Measurements from ENCODE around the gene MDK. TPM values are rescaled to one million over a fixed set of nuclear protein-coding genes. Genes with fewer than 3 reads are reported as not detected.
A peak's percentile ranks its signal among the peaks of the same experiment; 100 is the strongest.

The MDK gene
- polyA plus RNA-seq, 1 donor = 141 TPM

DNA sequence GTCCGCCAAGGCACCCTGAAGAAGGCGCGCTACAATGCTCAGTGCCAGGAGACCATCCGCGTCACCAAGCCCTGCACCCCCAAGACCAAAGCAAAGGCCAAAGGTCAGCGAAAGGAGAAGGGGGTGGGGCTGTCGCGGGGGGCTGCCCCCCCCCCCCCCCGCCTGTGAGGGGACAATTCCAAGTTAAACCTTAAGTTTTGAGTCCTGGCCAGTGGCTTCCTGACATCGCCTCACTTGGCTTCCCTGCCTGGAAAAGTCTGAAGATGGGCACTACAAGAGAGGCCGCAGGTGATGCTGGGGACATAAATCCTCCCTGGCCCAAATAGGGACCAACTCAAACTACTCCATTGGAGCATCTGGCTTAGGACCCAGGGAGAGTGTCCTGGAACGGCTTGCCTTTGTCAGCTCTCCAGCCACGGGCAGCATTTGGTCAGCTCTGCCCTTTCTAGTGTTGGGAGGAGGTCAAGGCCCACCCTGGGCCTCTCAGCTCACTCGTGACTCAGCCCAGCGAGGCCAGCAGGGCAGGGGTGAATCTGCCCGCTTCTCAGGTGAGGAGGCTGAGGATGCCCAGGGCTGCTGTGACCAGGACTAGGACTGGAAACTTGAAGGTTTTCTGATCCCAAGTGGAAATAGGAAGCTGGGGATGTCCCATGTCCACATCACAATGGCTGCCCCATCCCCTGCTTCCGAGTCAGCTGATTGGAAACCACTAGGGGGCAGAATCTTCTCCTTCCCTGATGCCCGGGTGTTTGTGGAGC is 1.4 kb downstream of the MDK start:
- DNase-seq (ENCODE audit: low read depth) = no peak

DNA sequence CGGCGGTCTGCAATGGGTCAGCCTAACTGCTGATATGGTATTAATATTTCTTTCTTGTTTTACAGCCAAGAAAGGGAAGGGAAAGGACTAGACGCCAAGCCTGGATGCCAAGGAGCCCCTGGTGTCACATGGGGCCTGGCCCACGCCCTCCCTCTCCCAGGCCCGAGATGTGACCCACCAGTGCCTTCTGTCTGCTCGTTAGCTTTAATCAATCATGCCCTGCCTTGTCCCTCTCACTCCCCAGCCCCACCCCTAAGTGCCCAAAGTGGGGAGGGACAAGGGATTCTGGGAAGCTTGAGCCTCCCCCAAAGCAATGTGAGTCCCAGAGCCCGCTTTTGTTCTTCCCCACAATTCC is 1.9 kb downstream of the MDK start:
- no peak for DNase-seq (ENCODE audit: low read depth)

DNA sequence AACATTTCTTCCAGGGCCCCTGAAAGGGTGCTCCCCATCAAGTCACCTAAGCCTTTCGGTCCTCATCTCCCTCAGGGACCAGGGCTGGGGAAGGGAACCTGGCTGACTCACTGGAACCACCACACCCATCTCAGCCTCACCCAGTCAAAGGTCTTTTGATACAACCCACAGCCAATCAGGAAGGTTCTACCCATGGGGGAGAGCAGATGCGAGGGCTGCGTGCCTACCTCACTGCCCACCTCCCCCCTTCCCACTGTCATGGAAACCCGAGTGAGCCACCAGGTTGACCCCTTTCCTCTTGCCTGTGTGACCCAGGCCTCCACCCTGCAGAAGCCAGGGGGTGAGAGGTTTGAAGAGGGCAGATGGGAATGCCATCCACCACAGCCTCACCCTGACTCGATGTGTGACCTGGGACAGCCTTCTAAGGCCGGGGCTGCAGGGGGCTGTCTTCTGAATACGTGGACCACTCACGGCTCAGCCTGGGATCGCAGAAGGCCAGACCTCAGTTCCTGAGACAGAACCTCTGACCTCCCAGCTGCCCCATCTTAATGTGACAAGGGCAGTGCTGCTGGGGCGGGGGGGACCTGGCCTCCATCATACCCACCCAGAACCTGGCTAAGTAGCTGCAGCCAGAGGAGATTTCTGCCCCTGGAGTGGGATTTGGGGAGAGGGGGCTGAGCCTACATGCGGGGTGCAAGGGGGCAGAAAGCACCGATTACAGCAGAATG is 2.7 kb downstream of the MDK start:
- no peak for DNase-seq (ENCODE audit: low read depth)

DNA sequence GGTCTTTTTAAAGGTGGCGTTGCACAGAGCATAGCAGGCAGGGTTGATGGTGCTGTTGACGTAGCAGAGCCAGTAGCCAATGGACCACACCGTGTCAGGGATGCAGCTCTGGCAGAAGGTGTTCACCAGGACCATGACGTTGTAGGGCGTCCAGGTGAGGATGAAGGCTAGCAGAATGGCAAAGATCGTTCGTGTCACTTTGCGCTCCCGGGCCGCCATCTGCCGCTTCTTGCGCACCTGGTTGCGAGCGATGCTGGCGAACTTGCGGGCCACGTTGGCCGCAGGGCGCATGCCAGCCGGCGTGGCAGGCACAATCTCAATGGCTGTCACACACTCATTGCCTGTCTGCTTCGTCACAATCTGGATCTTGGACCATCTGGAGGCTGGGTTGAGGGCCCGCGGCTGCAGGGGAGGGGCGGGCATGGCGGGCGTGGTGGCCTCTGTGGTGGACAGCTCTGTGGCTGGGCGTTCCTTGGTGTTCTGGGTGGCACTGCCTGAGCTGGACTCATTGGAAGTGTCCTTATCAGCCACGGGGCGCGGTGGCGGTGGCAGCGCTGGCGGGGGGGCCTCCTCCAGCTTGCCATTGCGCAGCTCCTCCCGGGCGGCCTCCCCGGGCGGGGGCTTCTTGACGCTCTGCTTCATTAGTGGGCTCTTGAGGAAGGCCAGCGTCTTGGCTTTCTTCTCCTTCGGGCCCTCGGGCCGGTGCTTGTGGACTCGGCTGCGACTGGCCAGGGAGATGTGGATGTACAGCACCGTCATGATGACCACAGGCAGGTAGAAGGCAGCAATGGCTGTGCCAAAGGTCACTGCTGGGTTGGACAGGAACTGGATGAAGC is 3.9 kb downstream of the MDK start:
- no peak for DNase-seq (ENCODE audit: low read depth)

DNA sequence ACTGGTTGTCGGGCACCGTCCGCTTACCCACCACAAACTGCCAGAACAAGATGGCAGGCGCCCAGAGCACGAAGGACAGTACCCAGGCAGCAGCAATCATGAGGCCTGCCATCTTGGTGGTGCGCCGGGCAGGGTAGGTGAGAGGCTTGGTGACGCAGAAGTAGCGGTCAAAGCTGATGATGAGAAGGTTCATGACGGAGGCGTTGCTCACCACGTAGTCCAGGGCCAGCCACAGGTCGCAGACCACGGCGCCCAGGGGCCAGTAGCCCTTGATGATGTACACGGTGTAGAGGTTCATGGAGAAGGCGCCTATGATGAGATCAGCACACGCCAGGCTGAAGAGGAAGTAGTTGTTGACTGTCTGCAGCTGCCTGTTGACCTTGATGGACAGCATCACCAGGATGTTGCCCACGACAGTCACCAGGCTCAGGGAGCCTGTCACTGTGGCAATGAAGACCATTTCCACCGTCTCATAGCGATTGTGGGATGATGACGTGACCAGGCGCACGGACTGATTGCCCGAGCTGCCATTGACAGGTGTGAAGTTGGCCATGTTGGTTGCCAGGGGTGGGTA is 4.6 kb downstream of the MDK start:
- no peak for DNase-seq (ENCODE audit: low read depth)

DNA sequence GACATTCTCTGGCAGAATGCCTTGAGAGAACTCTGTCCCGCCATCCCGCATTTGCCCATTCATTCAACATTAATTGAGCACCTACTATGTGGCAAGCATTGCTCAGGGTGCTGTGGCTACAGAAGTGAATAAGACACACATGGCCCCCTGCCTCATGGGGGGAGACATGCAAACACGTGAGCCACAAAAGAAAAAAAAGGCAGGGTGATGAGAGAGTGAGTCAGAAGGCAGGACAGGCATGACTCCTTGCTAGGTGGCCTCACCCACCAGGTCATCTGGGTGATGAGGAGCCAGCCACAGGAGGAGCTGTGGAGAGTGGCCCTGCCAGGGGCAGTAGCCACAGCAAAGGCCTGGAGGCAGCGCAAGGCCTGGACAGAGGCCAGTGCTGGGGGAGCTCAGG is 5.2 kb downstream of the MDK start:
- no peak for DNase-seq (ENCODE audit: low read depth)

DNA sequence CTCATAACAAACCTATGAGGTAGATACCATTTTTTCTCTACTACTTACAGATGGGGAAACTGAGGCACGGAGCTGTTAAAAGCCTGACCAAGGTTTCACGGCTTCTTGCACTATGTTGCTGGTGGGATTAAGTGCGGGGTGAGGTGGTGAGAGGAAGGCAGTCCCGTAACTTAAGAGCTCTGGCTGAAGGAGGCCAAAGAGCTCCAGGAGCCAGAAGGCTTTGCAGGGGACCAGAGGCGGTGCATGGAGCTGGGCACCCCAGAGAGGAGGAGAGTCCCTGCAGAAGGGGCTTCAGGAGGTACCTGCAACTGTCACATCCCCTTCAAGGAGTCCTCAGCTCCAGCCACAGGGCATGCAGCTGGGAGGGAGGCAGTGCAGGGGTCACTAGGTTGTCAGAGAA is 6.0 kb downstream of the MDK start:
- DNase-seq (ENCODE audit: low read depth) = no peak

DNA sequence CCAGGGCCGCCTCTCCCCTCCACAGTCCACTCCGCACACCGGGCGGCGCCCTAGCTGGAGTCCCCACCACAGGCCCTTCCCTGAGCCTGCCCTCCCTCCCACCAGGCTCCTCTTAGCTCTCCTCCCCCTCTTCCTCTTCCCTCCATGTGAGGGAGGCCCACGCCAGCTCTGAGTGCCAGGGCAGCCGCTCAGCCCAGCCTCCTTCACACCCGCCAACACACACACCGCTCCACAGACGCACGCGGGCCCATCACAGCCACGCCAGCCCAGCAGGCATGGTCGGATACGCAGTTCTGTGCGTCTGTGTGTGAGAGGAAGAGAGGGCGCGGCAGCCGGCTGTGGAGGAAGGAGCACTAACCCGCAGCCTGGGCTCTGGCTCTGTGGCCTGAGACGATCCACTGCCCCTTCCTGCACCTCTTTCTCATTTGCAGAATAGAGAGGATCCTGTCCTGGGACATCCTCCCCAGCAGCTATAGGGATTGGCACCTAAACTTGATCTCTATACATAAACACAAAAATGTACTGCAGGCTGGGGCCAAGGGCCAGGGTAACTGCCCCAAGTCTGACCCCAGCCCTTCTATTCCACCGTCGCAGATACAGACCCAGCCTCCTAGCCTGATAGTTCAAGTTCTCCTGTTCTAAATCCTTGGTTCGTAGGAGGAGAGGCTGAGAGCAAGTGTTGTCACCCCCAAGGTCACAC is 6.6 kb downstream of the MDK start:
- DNase-seq (ENCODE audit: low read depth) = no peak

DNA sequence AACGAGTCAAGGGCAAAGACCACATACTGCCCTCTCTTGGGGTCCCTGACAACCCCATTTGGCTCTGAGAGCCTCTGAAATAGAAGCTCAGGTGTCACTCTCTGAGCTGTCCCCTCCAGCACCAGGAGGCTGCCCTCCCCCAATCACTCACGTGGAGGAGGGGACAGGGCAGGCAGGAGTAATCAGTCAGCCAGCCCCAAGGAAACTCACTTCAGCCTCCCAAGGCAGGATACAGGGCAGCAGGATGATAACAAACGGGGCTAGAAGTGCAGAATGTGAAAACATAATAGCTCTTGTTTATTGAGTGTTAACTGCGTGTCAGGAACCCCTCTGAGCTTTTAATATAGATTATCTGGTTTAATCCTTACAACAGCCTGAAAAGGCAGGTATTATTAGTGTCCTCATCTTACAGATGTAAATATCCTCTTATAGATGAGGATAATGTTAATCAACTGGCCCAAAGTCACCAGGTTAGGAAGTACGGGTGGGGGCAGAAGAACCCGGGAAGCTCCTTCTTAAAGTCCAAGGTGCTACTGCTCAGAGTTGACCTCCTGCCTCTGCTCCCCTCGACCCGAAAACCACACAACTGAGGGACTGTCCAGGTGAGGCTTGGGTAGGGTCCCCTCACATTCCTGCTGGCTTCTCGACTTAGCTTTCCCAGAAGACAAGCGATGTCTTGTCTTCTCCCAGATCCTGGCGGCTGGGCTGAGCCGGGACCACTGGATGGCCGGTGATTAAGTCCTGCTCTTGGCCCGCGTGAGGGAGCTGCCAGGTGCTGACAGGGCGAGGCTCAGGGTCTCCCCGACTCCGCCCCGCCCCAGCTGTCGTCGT is 7.4 kb downstream of the MDK start:
- no peak for DNase-seq (ENCODE audit: low read depth)

DNA sequence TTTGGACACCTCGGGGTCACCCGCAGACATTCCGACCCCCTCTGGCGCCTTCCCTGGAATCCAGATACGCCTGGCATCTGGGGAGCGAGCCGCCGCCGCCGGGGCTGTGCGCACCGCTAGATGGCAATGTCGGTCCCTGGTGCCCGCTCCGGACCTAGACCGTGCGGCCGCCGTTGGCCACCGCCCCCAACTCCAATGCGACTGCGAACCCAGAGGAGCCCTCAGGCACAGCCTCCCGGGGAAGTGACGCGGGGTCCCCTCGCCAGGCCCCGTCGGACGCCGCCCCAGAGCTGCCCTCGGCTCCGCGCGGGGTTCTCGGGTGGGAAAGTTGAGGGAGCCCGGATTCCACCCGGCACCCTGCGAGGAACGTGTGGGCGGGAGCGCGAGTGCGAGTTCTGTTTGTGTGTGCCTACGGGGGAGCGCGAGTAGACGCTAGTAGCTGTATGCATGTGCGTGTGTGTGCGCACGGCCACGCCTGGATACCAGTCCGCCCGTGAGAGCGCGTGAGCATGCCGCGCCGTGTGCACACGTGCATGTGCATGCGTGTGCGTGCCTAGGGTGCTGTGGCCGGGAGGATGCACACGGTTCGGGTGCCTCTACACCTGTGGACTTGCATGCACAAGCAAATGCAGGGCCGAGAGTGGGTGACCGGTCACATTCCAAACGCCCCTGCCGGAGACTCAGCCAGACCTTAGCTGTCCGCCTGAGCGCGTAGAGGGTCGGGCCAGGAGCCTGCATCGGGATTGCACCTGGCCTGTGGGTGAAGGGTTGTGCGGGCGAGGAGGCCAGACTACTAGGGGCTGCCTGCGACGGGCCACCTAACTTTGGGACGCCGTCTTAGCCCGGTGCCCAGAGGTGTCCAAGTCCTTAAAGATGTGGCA is 8.2 kb downstream of the MDK start:
- DNase-seq (ENCODE audit: low read depth) = no peak

DNA sequence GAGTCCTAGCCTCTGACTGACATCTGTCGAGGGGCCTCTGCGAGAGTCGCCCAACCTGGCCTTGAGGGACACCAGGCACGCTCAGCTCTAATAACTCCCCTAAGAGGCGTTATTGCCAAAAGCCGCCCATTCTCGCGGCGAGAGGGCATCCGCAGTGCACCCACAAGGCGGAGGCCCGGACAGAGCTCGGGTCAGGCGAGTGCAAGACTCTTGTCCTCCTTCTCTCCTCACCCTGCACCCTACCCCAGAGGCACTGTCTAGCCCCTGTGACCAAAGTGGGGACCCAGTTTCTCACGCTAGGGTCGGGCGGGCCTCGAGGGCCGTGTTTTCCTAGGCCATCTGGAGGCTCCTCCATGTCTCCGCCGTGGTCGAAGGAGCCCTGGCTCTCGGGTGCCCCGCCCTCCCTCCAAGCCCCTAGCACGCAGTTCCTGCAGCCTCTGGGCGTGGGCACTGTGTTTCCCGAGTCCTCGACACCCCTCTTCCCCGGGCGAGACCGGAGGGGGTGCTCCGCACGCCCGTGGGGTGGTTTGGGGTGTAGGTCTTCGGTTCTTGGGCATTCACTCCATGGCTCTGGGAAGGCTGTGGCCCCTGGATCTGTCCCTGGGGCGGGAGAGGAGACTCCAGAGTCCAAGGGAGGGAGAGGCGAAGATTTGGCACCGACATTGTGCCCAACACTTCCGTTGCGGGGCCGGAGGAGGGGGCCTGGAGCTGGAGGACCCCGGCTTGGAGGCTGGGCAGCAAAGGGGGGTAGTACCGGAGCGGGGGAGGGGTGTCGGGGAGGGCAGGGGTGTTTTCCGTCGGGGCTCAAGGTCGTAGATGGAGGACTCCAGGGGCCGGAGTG is 9.1 kb downstream of the MDK start:
- no peak for DNase-seq (ENCODE audit: low read depth)

DNA sequence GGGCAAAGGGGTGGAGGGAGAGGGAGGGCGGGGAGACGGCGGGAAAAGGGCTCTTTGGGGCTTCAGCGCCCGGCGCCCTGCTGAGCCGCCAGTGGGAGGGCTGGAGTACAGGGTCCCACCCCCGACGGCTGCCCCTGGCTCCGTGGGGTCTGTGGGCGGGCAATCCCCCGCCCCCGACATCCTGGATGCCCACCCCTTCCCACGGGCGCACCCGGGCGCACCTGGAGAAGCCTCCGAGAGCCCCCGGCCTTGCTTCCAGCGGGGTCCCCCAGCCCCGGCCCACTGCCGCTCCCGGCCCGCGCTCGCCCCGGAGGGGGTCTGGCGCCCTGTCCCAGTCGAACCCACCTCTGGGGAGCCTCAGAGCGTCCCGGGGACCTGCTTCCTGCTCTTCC is 9.7 kb downstream of the MDK start:
- DNase-seq (ENCODE audit: low read depth) = no peak

DNA sequence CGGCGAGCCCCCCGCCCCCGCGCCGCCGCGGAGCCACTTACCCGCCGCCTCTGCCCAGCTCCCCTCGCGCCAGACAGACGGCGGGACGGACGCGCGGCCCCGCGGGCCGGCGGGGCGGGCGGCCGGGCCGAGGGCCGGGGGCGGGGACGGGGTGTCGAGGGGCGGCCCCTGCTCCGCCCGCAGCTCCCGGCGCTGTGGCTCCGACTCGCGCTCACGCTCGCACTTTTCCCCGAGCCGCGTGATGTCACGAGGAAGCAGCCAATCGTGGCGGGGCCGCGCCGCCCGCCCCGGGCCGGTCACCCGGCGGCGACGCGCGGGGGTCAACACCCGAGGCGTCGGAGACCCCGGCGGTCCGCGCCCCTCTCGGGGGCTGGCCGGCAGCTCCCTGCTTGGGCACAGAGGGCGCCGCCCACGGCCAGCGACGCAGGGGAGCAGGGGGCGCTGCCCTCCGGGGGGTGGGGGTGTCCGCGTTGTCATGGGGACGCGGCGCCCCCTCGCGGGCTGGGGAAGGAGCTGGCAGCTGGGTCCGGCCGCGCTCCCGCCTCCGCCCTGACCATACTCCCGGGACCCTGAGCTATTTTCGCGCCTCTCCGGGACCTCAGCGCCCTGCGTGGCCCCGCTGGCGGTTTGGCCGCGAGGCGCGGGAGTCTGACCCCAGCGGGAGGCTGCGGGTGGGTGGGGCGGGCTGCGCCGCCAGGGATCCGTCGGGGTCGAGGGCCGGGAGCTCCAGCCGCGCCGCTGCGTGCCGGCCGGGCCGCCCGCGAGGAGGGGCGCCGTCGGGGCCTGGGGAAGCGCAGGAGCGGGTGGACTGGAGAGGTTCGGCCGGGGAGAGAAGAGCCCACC is 10.3 kb downstream of the MDK start, which contains the start of gene CHRM4:
CHRM4 (minus strand) TSS at position 199 of the 843 bp plus-strand sequence. CDS start 5,219 bp downstream, outside the sequence.
- DNase-seq (ENCODE audit: low read depth) = no peak

DNA sequence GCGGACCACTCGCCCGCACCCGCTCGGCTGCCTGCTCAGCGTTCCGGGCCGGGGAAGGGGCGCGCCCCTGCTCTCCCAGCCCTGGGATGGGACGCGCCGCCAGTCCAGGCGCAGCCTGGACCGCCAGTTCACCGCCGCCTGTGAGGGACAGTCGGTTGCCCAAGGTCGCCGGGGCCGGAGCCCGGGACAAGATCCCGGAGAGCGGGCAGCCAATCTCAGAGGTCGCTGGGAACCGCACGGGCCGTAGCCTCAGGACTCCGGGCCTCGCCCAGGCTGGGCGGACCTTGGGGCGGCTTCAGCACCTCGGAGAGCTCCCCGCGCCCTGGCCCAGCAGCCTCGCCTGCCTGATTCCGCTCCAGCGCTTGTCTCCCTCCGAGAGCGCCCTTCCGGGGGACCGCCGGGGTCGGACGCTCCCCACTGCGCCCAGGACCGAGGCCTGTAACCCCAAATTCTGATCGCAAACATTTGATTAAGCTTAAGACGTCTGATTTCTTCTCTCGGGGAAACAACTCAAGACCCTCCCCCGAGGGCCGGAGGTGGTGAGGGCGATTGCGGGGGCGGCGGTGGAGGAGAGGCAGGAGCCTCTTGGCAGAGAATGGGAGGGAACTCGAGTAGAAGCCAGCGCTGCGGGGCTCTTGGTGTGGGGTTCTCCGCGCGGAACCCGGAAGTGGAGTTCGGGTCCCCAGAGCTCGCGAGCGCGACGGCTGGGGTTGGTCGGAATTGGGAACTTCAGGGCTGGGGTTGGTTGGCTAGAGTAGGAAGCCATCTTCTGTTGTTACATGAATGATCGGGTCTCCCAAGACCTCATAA is 11.2 kb downstream of the MDK start:
- DNase-seq (ENCODE audit: low read depth) = peak; percentile 39

DNA sequence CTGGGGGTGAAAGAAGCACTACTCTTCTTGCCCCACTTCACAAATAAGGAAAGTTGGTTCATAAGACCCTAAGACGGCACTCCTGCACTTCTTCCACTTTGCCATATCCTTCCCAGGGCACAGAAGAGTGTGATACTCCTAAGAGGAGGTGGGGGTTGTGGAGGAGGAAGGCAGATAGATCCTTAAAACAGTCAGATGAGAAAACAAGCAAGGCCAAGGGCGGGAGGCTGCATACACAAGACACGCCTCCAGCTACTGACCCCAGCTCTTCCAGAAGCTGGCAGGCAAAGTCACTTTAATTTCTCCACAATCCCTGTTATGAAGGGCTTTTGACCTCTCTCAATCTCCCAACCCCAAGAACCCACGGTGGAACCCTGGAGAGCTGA is 11.8 kb downstream of the MDK start:
- DNase-seq (ENCODE audit: low read depth) = no peak

DNA sequence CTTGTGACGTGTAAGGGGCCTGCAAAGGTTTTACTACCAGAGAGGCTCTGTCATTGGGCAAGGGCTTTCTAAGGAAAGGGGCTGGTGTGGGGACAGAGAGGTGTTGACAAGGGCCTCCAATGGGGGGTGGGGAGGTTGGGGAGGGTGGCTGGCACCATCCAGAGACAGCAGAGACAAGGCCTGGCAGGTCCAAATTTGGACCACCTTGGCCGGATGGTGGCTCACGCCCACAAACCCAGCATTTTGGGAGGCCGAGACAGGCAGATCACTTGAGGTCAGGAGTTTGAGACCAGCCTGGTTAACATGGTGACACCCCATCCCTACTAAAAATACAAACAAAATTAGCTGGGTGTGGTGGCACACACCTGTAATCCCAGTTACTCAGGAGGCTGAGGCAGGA is 12.3 kb downstream of the MDK start:
- no peak for DNase-seq (ENCODE audit: low read depth)

DNA sequence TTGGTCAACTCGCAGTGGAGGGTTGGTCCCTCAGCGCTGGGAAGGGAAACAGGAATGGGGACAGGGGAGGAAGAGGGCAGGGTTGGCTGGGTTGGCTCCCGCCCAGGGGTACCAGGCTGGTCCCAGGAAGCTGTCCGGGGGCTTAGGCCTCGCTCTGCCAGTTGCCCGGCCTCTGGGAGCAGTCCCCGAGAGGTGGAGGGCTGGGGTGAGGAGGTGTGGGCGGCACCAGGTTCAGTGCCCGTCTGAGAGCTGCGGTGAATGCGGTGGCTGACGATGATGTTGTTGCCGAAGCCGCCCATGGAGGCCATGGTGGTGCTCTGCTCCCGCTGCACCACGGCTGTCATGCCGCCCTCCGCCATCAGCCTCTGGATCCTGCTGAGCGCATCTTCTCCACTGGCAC is 16.1 kb downstream of the MDK start:
- no peak for DNase-seq (ENCODE audit: low read depth)

All from forelimb muscle (tissue), 1 donor.